HG03280 (cell line): ENCODE data around the gene RAD51B.

Experiments
- ATAC-seq: cut with Tn5 transposase; IDR thresholded peaks from one replicate; pipeline ENCODE4 v1.9.1; 2021; ENCODE audit warnings: mild to moderate bottlenecking, moderate library complexity; ENCODE audit not compliant: unreplicated experiment

The RAD51B gene

GRCh38 chr14:68574461-68574860, 754.9 kb downstream of the RAD51B start:
- no peak for ATAC-seq

- ATAC-seq, result no peak
Measured at GRCh38 chr14:68574906-68575305, 755.3 kb downstream of the RAD51B start.

GRCh38 chr14:68575426-68575825, 755.8 kb downstream of the RAD51B start:
- no peak for ATAC-seq

- no peak for ATAC-seq
Measured at GRCh38 chr14:68576031-68576430, 756.5 kb downstream of the RAD51B start.

- no peak for ATAC-seq
Measured at GRCh38 chr14:68576496-68577244, 757.1 kb downstream of the RAD51B start.

- no peak for ATAC-seq
Measured at GRCh38 chr14:68577802-68578541, 758.4 kb downstream of the RAD51B start.

- ATAC-seq, result no peak
Measured at GRCh38 chr14:68578597-68578996, 759.0 kb downstream of the RAD51B start.

GRCh38 chr14:68580096-68580645, 760.6 kb downstream of the RAD51B start:
- no peak for ATAC-seq

- ATAC-seq, result no peak
Measured at GRCh38 chr14:68580671-68581070, 761.1 kb downstream of the RAD51B start.

GRCh38 chr14:68583548-68584280, 764.1 kb downstream of the RAD51B start:
- ATAC-seq, result no peak

- no peak for ATAC-seq
Measured at GRCh38 chr14:68584786-68585185, 765.2 kb downstream of the RAD51B start.

GRCh38 chr14:68585690-68586089, 766.1 kb downstream of the RAD51B start:
- no peak for ATAC-seq

- no peak for ATAC-seq
Measured at GRCh38 chr14:68586896-68587751, 767.5 kb downstream of the RAD51B start.

GRCh38 chr14:68587931-68588330, 768.4 kb downstream of the RAD51B start:
- ATAC-seq, result no peak

GRCh38 chr14:68589447-68590200, 770.0 kb downstream of the RAD51B start:
- ATAC-seq, result no peak

GRCh38 chr14:68590201-68590522, 770.6 kb downstream of the RAD51B start:
- no peak for ATAC-seq

- ATAC-seq, result no peak
Measured at GRCh38 chr14:68591786-68592185, 772.2 kb downstream of the RAD51B start.

- ATAC-seq, result no peak
Measured at GRCh38 chr14:68592948-68593556, 773.5 kb downstream of the RAD51B start.

GRCh38 chr14:68593806-68594536, 774.4 kb downstream of the RAD51B start:
- no peak for ATAC-seq
